ENCODE data around the gene CLEC2A.

DNA sequence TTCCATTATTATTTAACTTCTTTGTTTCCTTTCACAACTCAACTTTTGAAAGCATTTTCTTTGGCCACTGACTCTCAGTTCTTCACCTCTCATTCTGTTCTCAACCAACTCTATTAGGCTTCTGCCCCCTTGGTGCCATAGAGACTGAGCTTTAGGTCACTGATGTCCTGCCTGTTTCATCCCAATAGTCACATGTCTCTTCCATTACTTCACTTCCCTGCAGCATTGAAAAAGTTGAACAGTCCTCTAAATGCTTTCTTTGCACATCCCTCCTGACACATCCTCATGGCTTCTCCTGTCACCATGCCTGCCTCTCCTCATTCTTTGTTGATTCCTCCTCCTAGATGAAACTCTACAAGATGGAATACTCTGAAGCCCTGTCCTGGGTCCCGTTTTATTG is 41.8 kb upstream of the CLEC2A start:
- TF ChIP-seq, protein P1, sequence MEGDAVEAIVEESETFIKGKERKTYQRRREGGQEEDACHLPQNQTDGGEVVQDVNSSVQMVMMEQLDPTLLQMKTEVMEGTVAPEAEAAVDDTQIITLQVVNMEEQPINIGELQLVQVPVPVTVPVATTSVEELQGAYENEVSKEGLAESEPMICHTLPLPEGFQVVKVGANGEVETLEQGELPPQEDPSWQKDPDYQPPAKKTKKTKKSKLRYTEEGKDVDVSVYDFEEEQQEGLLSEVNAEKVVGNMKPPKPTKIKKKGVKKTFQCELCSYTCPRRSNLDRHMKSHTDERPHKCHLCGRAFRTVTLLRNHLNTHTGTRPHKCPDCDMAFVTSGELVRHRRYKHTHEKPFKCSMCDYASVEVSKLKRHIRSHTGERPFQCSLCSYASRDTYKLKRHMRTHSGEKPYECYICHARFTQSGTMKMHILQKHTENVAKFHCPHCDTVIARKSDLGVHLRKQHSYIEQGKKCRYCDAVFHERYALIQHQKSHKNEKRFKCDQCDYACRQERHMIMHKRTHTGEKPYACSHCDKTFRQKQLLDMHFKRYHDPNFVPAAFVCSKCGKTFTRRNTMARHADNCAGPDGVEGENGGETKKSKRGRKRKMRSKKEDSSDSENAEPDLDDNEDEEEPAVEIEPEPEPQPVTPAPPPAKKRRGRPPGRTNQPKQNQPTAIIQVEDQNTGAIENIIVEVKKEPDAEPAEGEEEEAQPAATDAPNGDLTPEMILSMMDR (IDR thresholded peaks at IDR 0.05), result no peak
- TF ChIP-seq POLR2A (IDR thresholded peaks at IDR 0.05) (no peak), POLR2AphosphoS5 (IDR thresholded peaks at IDR 0.05) (no peak)
